ENCODE measurements around the gene CHRDL2.

CHRDL2 gene

GRCh38 chr11:74710281-74710938 is 20.8 kb downstream of the CHRDL2 start:
- no peak for DNase-seq (ENCODE audit: low spot score)

GRCh38 chr11:74709175-74709574 is 22.1 kb downstream of the CHRDL2 start:
- DNase-seq (ENCODE audit: low spot score): no peak

GRCh38 chr11:74707602-74708510 is 23.4 kb downstream of the CHRDL2 start:
- DNase-seq (ENCODE audit: low spot score): no peak

- no peak for DNase-seq (ENCODE audit: low spot score)
Observed at GRCh38 chr11:74707182-74707581, 24.0 kb downstream of the CHRDL2 start.

GRCh38 chr11:74703211-74703610 is 28.0 kb downstream of the CHRDL2 start:
- DNase-seq (ENCODE audit: low spot score): no peak

- peak; percentile 65 for DNase-seq (ENCODE audit: low spot score)
Observed at GRCh38 chr11:74702383-74703007, 28.7 kb downstream of the CHRDL2 start.

GRCh38 chr11:74701351-74701750 is 29.9 kb downstream of the CHRDL2 start:
- DNase-seq (ENCODE audit: low spot score): no peak

- DNase-seq (ENCODE audit: low spot score): no peak
Observed at GRCh38 chr11:74699615-74700396, 31.4 kb downstream of the CHRDL2 start.

- no peak for DNase-seq (ENCODE audit: low spot score)
Observed at GRCh38 chr11:74697722-74698121, 33.5 kb downstream of the CHRDL2 start.

- DNase-seq (ENCODE audit: low spot score): no peak
Observed at GRCh38 chr11:74696939-74697675, 34.1 kb downstream of the CHRDL2 start.

- DNase-seq (ENCODE audit: low spot score): no peak
Observed at GRCh38 chr11:74696500-74696899, 34.7 kb downstream of the CHRDL2 start.

GRCh38 chr11:74695705-74696280 is 35.4 kb downstream of the CHRDL2 start:
- no peak for DNase-seq (ENCODE audit: low spot score)

GRCh38 chr11:74694136-74694930 is 36.9 kb downstream of the CHRDL2 start:
- DNase-seq (ENCODE audit: low spot score): no peak

- no peak for DNase-seq (ENCODE audit: low spot score)
Observed at GRCh38 chr11:74693531-74693930, 37.7 kb downstream of the CHRDL2 start.

- DNase-seq (ENCODE audit: low spot score): no peak
Observed at GRCh38 chr11:74691755-74692154, 39.5 kb downstream of the CHRDL2 start.

GRCh38 chr11:74689666-74690065 is 41.6 kb downstream of the CHRDL2 start:
- no peak for DNase-seq (ENCODE audit: low spot score)

GRCh38 chr11:74687237-74688023 is 43.8 kb downstream of the CHRDL2 start:
- no peak for DNase-seq (ENCODE audit: low spot score)

GRCh38 chr11:74686792-74687191 is 44.4 kb downstream of the CHRDL2 start:
- DNase-seq (ENCODE audit: low spot score): no peak

- DNase-seq (ENCODE audit: low spot score): no peak
Observed at GRCh38 chr11:74685905-74686304, 45.3 kb downstream of the CHRDL2 start.
